GM19397 (cell line): ENCODE data around the gene SCAMP4.

ENCODE experiments used
- ATAC-seq: cut with Tn5 transposase; IDR thresholded peaks from one replicate; pipeline ENCODE4 v1.9.1; 2021; ENCODE audit warnings: mild to moderate bottlenecking, moderate library complexity; ENCODE audit not compliant: unreplicated experiment

Gene SCAMP4

GRCh38 chr19:1912760-1913505 lies 7.7 kb downstream of the SCAMP4 start:
- no peak for ATAC-seq

DNA sequence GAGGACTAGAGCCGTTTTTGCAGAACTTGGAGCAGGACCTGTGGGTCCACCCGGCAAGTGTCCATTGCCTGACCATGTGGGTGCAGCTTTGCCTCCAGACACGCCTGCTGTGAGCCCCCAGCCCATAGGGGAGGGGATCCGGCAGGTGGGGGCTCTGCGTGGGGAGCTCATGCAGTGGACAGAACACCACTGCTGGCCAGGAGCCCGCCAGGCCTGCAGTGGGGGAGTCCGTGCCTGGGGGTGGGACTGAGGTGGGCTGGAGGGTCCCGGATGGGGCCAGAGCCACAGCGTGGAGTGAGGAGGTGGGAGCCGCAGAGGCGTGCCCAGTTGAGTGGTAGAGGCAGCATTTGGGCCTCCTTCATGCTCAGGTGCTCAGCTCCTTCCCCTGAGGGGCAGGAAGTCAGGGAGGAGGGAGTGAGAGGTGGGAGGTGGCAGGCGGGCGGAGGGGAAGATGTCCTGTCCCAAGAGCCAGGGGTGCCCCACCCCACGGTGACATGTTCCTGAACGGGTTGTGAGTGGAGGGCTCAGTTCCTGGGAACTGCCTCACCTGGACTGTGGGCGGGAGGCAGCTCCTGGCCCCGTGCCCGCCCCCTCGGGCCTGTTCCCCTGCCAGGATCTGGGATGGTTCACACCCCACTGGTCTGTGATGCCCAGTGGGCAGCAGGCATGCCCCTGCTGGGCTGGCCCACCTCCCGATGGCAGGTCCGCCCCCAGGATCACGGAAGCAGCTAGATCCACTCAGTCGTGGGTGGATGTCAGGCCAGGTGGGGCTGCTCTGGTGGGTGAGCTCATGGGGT lies 8.8 kb downstream of the SCAMP4 start:
- ATAC-seq, result no peak

GRCh38 chr19:1914826-1915341 lies 9.7 kb downstream of the SCAMP4 start:
- no peak for ATAC-seq

DNA sequence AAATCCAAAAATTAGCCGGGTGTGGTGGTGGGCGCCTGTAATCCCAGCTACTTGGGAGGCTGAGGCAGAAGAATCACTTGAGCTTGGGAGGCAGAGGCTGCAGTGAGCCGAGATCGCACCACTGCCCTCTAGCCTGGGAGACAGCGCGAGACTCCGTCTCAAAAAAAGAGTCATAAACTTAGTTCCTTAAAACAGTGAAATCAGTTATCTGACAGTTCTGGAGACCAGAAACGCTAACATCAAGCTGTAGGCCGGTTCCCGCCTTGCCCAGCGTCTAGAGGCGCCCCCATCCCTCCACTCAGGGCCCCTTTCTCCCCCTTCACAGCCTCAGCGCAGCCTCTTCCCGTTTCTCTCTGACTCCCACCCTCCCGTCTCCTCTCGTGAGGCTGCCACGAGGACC lies 11.9 kb downstream of the SCAMP4 start:
- no peak for ATAC-seq

DNA sequence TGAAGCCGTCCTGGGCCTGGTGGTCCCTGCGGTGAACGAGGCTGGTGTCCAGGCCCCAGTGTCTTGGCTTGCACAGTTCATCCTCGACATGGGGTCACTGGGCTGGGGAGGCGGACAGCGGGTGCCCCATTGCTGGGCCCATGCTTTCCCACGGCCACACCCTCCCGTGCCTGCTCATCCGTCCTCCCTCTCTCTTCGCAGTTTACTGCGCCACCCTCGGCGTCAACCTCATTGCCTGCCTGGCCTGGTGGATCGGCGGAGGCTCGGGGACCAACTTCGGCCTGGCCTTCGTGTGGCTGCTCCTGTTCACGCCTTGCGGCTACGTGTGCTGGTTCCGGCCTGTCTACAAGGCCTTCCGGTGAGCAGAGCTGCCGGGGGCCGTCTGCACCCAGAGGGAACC lies 12.7 kb downstream of the SCAMP4 start:
- ATAC-seq, result no peak

- ATAC-seq, result no peak
Observed at GRCh38 chr19:1918975-1919374, 13.8 kb downstream of the SCAMP4 start.

DNA sequence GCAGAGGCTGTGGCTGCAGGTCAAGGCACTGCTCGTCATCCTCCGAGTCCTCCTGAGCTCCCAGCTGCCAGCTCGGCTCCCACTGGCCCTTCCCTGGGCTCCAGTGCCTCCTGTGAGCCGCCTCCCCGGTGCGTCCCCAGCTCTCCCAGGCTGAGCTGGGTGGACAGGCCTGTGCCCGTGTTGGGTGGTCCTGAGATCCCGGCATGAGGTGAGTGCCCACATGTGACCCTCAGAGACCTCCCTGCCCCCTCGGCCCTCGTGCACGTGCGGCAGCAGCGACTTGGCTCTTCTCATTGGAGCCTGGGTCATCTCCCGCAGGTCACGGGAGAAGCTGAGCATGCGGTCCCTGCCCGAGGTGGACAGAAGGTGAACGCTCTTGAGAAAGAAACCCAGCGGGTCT lies 15.4 kb downstream of the SCAMP4 start:
- ATAC-seq, result no peak

DNA sequence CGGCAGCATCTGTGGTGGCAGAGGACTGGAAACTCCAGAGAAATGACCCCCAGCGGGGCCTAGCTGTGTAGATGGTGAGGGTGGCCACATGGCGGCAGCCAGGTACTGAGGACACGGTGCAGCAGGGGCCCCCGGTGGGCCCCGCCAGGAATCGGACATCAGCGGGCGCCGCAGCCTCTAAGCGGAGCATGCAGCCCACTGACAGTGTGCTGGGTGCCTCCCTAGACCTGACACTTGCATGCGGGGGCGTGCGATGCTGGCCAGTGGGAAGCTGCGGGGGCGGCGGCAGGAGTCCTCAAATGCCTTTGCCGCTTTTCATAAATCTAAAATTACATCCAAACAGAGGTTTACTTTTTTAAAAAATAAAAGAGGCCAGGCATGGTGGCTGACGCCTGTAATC lies 16.1 kb downstream of the SCAMP4 start:
- ATAC-seq, result no peak

DNA sequence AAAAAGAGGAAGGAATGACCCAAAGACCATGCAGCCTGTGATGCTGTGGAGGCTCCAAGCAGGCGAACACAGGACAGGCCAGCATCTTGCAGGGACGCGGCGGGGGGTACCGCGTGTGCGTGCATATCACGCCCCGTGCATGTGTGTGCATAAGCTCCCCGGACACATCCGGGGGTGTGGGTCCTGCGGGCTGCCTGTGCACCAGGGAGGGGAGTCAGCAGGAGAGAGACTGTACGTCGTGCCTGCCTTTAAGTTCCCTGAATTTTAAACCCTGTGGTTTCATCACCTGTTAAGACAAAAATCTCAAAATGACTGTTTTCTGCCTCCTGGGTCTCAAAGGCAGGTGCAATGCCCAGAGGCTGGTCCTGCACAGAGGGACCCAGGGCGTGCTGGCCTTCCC lies 16.6 kb downstream of the SCAMP4 start:
- no peak for ATAC-seq

DNA sequence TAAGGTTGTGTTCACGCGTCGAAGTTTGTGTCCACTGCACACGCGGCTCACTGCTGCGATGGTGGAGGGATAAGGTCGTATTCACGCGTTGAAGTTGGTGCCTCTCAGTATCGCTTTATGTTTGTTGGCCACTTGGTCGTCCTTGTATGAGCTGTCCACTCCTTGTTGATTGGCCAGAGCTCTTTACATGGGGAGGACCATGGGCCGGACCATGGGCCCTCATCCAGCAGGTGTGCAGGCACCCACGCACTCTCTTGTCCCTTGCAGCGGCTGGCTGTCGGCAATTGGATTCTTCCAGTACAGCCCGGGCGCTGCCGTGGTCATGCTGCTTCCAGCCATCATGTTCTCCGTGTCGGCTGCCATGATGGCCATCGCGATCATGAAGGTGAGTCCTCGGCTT lies 17.6 kb downstream of the SCAMP4 start:
- ATAC-seq, result no peak

DNA sequence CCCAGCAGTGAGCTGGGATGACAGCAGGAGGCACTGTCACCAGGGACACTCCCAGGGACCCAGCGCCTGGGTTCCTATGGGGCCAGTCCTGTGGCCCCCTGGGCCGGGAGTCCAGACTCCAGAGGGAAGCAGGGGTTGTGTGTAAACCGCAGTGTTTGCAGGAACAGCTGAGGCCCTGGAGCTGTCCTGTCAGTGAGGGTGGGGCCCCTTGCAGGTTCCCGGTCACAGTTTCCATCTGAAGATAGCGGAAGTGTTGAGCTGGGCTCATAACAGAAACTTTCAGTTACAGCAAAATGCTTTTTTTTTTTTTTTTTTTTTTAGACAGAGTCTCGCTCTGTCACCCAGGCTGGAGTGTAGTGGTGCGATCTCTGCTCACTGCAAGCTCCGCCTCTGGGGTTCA lies 18.1 kb downstream of the SCAMP4 start:
- ATAC-seq, result no peak

- no peak for ATAC-seq
Observed at GRCh38 chr19:1924320-1924961, 19.2 kb downstream of the SCAMP4 start.

- ATAC-seq, result no peak
Observed at GRCh38 chr19:1925544-1925943, 20.3 kb downstream of the SCAMP4 start.

DNA sequence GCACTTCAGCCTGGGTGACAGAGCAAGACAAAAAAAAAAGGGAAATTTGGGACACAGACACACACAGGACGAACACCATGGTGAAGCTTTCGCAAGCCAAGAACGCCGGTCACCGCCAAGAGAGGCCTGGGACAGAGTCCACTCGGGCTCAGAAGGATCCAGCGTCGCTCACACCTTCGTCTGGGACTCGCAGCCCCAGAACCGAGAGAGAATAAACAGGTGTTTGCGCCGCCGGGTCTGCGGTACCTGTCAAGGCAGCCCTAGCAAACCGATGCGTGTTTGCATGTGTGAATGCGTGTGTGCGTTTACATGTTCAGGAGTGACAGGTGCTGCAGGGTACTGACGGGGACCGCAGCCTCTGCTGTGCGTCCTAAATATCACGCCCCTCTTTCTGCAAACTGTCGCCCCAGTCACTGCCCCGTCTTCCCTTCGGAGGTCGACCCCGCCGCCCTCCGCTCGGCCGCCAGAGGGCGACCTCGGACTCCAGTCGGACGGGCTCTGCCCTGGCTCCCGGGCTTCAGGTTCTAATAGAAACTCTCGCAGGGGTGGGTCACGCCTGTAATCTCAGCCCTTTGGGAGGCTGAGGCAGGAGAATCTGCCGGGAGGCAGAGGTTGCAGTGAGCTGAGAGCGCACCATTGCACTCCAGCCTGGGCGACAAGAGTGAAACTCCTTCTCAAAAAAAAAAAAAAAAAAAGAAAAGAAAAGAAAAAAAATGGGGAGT lies 24.0 kb downstream of the SCAMP4 start:
- ATAC-seq, result no peak

GRCh38 chr19:1931445-1931844 lies 26.2 kb downstream of the SCAMP4 start:
- no peak for ATAC-seq

DNA sequence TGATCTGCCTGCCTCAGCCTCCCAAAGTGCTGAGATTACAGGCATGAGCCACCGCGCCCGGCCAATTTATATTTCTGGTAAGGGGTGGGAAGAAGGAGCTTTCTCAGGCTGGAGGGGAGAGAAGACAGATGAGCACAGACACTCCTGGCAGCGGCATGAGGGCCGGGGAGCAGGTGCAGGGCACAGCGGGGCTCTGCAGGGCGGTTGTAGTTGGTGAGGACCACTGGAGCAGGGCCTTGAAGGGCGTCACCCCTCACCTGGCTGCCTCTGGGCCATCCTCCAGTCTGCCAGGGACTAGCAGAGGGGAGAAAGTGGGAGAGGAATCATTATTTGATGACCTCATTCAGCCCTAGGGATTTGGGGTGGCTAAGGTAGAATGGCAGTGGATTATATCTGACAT lies 27.2 kb downstream of the SCAMP4 start:
- ATAC-seq, result no peak

DNA sequence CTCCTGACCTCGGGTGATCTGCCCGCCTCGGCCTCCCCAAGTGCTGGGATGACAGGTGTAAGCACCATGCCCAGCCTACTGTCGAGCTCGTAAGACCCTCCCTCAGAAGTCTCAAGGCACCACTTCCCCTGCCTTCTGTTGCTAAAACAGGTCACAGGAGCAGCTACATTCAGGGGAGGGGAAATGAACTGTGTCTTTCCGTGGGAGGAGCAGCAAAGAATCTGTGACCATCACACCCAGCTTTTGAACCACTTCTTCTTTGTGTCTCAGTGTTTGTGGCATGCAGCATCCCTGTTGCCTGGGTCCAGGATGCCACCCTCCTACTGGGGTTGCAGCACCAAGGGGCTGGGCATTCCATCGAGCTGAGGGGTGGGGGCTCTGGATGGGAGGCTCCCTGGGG lies 28.0 kb downstream of the SCAMP4 start:
- ATAC-seq, result no peak

- no peak for ATAC-seq
Observed at GRCh38 chr19:1933942-1934341, 28.7 kb downstream of the SCAMP4 start.

GRCh38 chr19:1935484-1936208 lies 30.4 kb downstream of the SCAMP4 start:
- no peak for ATAC-seq

- no peak for ATAC-seq
Observed at GRCh38 chr19:1936430-1936829, 31.2 kb downstream of the SCAMP4 start.
